Coronary artery (tissue), 2 donors: Measurements from ENCODE around the gene GAB3.

Experiments
- DNase-seq: peaks from one replicate; pipeline ENCODE4 v3.0.0-alpha.2; 2017; ENCODE audit warnings: low spot score
- H3K27ac ChIP-seq, 2 donors: fragments of 200-600 bp; sonication (generic); one replicate each; pipeline ENCODE4 v1.5.1; 2016 to 2019
- H3K4me3 ChIP-seq: fragments of 200-600 bp; sonication (generic); 2 replicates; pipeline ENCODE4 v1.5.1; 2016; ENCODE audit warnings: mild to moderate bottlenecking, moderate library complexity
- CTCF ChIP-seq: fragments of 200-600 bp; sonication (generic); IDR thresholded peaks from one replicate; pipeline ENCODE4 v1.5.1; 2019; ENCODE audit warnings: antibody characterized with exemption

GAB3 gene

GRCh38 chrX:154750301-154751202 lies at the start of gene GAB3:
Gene GAB3, minus strand, starts transcription at chrX:154751077. Its CDS starts 52 bp downstream, at chrX:154751025.
- TF ChIP-seq CTCF = no peak
- DNase-seq = no peak
- H3K4me3 ChIP-seq = peak within 1 kb of the TSS; percentile 78
- peak within 1 kb of the TSS; percentile 57 to 92 for H3K27ac ChIP-seq

DNA sequence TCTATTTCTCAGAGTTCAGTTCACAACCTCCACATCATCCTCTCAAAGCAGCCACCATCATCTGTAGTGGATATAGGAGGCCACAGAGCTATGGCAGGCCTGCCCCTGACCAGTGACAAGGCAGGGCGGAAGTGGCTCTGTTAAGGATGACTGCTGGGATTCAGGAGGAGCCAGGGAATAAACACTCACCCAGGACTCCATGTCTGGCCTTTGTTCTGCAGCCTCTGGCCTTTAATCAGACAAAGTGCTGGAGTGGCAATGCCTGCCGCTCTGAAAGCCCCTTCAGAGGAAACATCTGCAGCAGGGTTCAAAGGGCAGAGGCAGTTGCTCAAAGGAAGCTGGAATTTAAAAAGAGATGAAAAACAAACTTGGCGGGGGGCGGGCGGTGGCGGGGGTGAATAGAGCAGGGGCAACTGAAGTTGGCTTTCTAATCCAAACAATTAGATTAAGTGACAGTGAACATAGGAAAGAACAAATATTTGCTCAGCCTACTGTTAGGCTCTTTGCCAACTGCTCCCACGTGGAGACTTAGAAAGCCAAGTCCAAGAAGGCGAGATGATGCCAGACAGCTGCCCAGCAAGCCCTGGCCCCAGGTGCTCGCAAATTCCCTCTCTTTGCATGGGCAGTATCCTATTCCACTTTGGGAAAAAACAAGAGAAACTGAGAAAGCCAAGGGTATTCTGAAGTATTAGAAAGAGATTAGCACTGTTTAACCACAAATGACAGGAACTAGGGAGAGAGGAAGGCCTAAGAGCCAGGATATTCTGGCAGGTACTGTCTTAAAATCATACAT lies 48.9 kb upstream of the GAB3 start:
- peak overlapping the region in 1 of 2 donors; percentile 66 for H3K27ac ChIP-seq
- no peak overlapping the region for H3K4me3 ChIP-seq
- no peak for DNase-seq
- TF ChIP-seq CTCF = no peak

DNA sequence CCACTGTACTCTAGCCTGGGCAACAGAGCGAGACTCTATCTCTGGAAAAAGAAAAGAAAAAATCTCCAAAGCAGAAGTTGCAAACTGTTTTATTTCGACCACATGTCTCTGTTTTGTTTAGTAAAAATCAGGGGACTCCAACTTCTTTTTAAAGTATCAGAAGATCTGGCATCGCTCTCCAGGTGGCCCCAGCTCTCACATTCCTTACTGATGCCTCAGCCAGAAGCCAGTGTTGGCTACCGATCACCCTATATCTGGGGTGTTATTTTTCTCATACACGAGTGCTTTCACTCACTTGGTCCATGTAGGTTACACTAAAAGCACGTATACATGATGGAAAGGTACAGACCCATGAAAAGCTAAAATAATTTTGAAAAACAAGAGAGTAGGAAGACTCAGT lies 46.1 kb upstream of the GAB3 start:
- no peak for DNase-seq
- no peak overlapping the region for H3K4me3 ChIP-seq
- no peak overlapping the region for H3K27ac ChIP-seq
- TF ChIP-seq CTCF = no peak

DNA sequence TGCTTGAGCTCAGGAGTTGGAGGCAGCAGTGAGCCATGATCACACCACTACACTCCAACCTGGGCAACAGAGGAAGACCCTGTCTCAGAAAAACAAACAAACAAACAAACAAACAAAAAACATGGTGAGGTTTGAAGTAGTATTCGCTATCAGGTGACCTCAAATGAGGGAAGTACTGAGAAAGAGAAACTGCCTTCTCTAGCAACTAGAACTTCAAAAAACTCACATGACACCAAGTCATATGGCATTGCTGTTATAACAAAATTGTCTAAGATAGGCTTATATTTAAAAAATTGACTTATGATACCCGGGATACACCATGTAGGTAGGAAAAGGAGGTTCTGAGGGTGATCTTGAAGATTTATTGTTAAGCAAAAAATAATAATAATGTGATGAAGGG lies 44.1 kb upstream of the GAB3 start:
- TF ChIP-seq CTCF = no peak
- DNase-seq = no peak
- Histone ChIP-seq H3K4me3 (no peak overlapping the region), H3K27ac (no peak overlapping the region)

- TF ChIP-seq CTCF = no peak
- Histone ChIP-seq H3K27ac (no peak overlapping the region), H3K4me3 (no peak overlapping the region)
- DNase-seq = no peak
Measured at GRCh38 chrX:154793084-154793795, 42.4 kb upstream of the GAB3 start.

DNA sequence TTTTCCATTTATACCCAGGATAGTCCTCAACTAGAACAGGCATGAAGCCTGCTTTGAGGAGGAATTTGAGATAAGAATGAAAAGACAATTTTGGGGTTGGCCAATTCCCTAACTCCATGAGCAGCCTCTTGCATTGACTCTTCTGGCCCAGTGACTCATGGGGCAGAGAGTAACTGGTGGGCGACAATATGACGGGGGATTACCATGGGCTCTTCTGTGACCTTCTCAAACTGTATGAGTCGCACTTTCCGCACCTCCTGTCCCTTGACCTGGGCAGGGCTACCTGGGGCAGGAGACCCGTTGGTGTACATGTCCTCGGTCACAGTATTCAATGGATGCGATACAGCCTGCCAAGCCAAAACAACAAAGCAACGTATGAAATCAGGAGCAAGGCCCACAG lies 41.1 kb upstream of the GAB3 start:
- DNase-seq = no peak
- TF ChIP-seq CTCF = no peak
- H3K4me3 ChIP-seq = no peak overlapping the region
- no peak overlapping the region for H3K27ac ChIP-seq
